Sigmoid colon (tissue), 4 donors: ENCODE data around the gene RNFT1.

Source experiments
- CTCF ChIP-seq, 4 experiments: fragments of 450-650 bp in 3 of 4; fragments of 200-600 bp in 1 of 4; IDR thresholded peaks; one replicate each; pipeline ENCODE4 v1.5.1; 2016 to 2019; ENCODE audit warnings: antibody characterized with exemption in 4 of 4, mild to moderate bottlenecking in 3 of 4, moderate library complexity in 2 of 4
- EP300 ChIP-seq, 4 donors: sonication (generic); formaldehyde crosslinking; IDR thresholded peaks; one replicate each; pipeline ENCODE4 v1.6.1; 2017; ENCODE audit warnings: antibody characterized with exemption in 4 of 4
- POLR2A ChIP-seq, 2 donors: fragments of 450-650 bp; IDR thresholded peaks; one replicate each; pipeline ENCODE4 v1.6.1; 2016; ENCODE audit warnings: antibody characterized with exemption in 2 of 2, mild to moderate bottlenecking in 2 of 2, moderate library complexity in 2 of 2
- POLR2AphosphoS5 ChIP-seq, 4 donors: sonication (generic); formaldehyde crosslinking; IDR thresholded peaks; one replicate each; pipeline ENCODE4 v1.6.1; 2017; ENCODE audit warnings: antibody characterized with exemption in 4 of 4

- TF ChIP-seq CTCF (IDR thresholded peaks at IDR 0.05) (no peak), EP300 (IDR thresholded peaks at IDR 0.05) (no peak), POLR2A (IDR thresholded peaks at IDR 0.05) (no peak), POLR2AphosphoS5 (IDR thresholded peaks at IDR 0.05) (no peak)
Observed at GRCh38 chr17:59941131-59941530, 23.4 kb downstream of the RNFT1 start.
